ENCODE measurements around the gene FRAS1. TPM values are rescaled to one million over a fixed set of nuclear protein-coding genes. Genes with fewer than 3 reads are reported as not detected.
"Not testable (repeated sequence)": the region's sequence is repeated elsewhere in the genome, so short reads cannot be mapped to it uniquely, and the experiment has no call there.

The FRAS1 gene
- total RNA-seq, 1 donor from 2014 or later = 20.2 TPM

- DNase-seq (no peak), ATAC-seq (no peak)
- Histone ChIP-seq H3K36me3 (no peaks in the 10 kb centered on the region), H3K27ac (no peak overlapping the region), H3K27me3 (no peaks in the 10 kb centered on the region), H3K9me3 (no peaks in the 10 kb centered on the region), H3K4me3 (no peak overlapping the region), H3K4me1 (no peaks in the 10 kb centered on the region)
- intact Hi-C loops (cut with DNase I) = no loop called here
- TF ChIP-seq, protein P1, sequence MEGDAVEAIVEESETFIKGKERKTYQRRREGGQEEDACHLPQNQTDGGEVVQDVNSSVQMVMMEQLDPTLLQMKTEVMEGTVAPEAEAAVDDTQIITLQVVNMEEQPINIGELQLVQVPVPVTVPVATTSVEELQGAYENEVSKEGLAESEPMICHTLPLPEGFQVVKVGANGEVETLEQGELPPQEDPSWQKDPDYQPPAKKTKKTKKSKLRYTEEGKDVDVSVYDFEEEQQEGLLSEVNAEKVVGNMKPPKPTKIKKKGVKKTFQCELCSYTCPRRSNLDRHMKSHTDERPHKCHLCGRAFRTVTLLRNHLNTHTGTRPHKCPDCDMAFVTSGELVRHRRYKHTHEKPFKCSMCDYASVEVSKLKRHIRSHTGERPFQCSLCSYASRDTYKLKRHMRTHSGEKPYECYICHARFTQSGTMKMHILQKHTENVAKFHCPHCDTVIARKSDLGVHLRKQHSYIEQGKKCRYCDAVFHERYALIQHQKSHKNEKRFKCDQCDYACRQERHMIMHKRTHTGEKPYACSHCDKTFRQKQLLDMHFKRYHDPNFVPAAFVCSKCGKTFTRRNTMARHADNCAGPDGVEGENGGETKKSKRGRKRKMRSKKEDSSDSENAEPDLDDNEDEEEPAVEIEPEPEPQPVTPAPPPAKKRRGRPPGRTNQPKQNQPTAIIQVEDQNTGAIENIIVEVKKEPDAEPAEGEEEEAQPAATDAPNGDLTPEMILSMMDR (IDR thresholded peaks at IDR 0.05) = no peak
Observed at GRCh38 chr4:78325271-78326157, 268.4 kb downstream of the FRAS1 start.

GRCh38 chr4:78328591-78328990, 271.5 kb downstream of the FRAS1 start:
- DNase-seq; intact Hi-C loops (cut with DNase I); H3K27ac ChIP-seq; H3K4me3 ChIP-seq; ATAC-seq; H3K27me3 ChIP-seq; H3K4me1 ChIP-seq; H3K36me3 ChIP-seq; H3K9me3 ChIP-seq: not testable (repeated sequence)

- no peak for DNase-seq
- Histone ChIP-seq H3K27me3 (no peaks in the 10 kb centered on the region), H3K36me3 (no peaks in the 10 kb centered on the region), H3K4me1 (peaks cover 5% of the 10 kb centered on the region), H3K9me3 (no peaks in the 10 kb centered on the region), H3K27ac (no peak overlapping the region), H3K4me3 (no peak overlapping the region)
- intact Hi-C loops (cut with DNase I) = no loop called here
- no peak for ATAC-seq
- TF ChIP-seq, protein P1 (IDR thresholded peaks at IDR 0.05) = no peak
Observed at GRCh38 chr4:78331186-78331585, 274.1 kb downstream of the FRAS1 start.

DNA sequence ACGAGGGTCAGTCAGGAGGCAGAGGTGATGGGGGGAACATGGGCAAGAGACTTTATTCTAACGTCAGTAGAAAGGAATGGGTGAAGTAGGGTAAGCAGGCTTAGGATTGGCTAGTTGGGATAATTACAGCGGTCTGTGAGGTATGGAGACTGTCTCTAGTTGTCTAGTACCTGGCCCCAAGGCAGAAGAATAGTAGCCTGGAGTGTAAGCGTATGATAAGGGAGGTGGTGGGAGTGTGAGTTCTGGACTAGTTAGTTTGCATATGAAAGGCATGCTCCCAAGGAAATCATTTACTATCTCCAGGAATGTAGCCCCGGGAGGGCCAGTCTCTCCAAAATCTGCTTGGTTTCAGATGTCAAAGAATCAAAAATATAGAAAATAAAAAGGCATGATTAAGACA, 274.8 kb downstream of the FRAS1 start:
- H3K27ac ChIP-seq = no peak overlapping the region
- H3K36me3 ChIP-seq = no peaks in the 10 kb centered on the region
- no peaks in the 10 kb centered on the region for H3K27me3 ChIP-seq
- TF ChIP-seq, protein P1 (IDR thresholded peaks at IDR 0.05) = no peak
- no peaks in the 10 kb centered on the region for H3K9me3 ChIP-seq
- ATAC-seq (no peak), DNase-seq (no peak)
- no peak overlapping the region for H3K4me3 ChIP-seq
- intact Hi-C loops (cut with DNase I) = no loop called here
- H3K4me1 ChIP-seq = peaks cover 5% of the 10 kb centered on the region

DNA sequence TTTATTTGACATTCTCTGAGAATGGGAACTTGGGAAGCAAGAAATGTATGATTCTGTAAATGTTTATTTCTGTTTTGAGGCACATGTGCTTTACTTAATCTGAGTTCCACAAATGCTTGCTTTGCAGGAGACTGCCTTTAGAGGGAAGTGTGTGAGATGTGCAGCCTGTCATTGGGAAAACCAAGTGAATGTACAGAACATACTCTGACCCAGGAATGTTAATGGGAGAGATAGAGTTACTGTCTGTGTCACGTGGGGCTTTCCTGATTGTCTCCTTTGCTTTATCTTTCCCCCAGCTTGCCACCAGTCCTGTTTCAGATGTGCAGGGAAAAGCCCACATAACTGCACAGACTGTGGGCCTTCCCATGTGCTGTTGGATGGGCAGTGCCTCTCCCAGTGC, 275.9 kb downstream of the FRAS1 start:
- no peaks in the 10 kb centered on the region for H3K9me3 ChIP-seq
- peaks cover 9% of the 10 kb centered on the region for H3K4me1 ChIP-seq
- no peak overlapping the region for H3K4me3 ChIP-seq
- no peak overlapping the region for H3K27ac ChIP-seq
- ATAC-seq (no peak), DNase-seq (no peak)
- intact Hi-C loops (cut with DNase I) = no loop called here
- H3K36me3 ChIP-seq = no peaks in the 10 kb centered on the region
- no peaks in the 10 kb centered on the region for H3K27me3 ChIP-seq
- TF ChIP-seq, protein P1 (IDR thresholded peaks at IDR 0.05) = no peak

DNA sequence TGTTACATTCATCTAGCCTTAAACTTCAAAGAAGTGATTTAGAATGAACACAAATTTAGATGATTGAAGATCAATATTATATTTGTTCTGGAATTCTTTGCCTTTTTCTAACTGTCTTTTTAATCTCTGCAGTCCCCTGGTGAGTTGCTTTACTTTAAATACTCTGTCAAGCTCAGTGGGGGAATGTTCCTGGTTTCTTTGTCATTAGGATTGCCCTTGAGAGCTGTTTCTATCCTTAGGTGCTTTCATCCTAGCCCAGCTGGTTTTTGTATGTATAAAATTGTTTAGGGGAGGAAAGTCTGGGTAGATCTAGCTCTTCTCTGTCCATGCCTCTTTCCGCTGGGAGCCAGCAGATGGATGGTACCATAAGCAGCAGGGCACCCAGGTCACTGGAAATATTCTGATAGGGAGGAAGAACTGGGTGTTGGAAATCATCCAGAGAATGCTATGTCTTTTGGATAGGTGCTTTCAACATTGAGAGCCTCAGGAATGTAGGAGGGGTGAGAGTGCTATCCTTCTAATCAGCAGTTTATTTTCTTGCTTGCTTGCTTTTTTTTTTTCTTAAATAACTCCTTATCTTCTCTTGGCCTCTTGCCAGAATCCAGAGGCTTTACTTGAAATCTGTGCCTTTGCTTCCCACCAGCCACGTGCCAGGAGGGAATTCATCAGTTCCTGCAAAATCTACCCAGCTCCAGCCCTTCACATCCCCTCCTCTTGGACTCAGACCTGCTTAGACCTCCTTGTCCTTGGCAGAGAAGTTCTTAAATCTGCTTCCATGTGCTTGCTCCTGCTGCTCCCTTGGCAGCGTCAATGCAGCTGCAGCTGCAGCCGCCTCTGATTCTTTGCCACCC, 279.2 kb downstream of the FRAS1 start:
- peak; percentile 19 for ATAC-seq
- TF ChIP-seq, protein P1 (IDR thresholded peaks at IDR 0.05) = no peak

More for the DNA sequence above, 279.2 kb downstream of the FRAS1 start:
- H3K36me3 ChIP-seq = no peaks in the 10 kb centered on the region
- no peak for DNase-seq
- intact Hi-C loops (cut with DNase I) = no loop called here
- H3K4me3 ChIP-seq = no peak overlapping the region
- no peaks in the 10 kb centered on the region for H3K27me3 ChIP-seq
- no peak overlapping the region for H3K27ac ChIP-seq
- peaks cover 9% of the 10 kb centered on the region for H3K4me1 ChIP-seq
- H3K9me3 ChIP-seq = no peaks in the 10 kb centered on the region

Data from upper lobe of right lung (tissue), 1 donor.